HL-60/S4 treated with phorbol 12-myristate 13-acetate at 8.2 ng/mL for 4 days and 3 days (cell line): ENCODE results near the gene DKC1.
"Not testable (repeated sequence)": the region's sequence is repeated elsewhere in the genome, so short reads cannot be mapped to it uniquely, and the experiment has no call there.

Experiments
- in situ Hi-C: fragments of 300-500 bp; cut with MboI; formaldehyde crosslinking; loops from 2 replicates; pipeline ENCODE4 v1.15.0; 2022; ENCODE audit warnings: low sequenced_read_pairs

Gene DKC1

DNA sequence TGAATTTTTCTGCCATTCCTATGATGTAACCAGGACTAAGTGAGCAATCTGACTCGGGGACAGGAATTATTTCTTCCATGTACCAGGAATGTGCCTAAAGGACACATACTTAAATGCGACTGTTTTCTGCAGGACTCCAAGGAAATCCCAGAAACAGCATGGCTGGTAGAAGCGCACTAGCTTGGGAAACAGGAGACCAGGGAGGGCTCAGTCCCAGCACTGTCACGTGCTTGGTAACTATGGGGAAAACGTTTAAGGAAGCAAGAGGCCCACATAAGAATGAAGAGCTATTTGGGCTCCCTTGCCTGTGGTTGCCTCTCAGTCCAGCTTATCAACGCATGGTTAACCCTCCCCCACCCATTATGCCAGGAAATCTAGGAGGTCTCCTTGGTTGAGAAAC is 23.1 kb downstream of the DKC1 start:
- in situ Hi-C loops: no loop called here

DNA sequence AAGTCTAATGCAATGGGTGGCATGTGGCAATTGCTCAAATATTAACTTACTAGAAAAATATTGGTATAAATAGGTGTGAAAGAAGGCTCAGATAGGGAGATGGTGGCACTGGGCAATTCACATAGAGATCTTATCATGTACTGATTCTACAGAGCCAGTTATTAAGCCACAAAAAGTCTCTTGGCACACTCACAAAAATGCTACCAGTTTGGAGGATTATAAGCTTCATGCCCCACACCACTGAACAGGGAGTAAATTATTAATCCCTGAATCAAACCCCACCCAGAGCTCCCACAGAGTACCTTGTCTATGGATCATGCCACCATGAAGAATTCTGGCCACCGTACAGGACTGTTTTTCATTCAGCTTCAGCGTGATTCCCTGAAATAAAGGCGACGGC is 28.8 kb downstream of the DKC1 start:
- in situ Hi-C loops: no loop called here

DNA sequence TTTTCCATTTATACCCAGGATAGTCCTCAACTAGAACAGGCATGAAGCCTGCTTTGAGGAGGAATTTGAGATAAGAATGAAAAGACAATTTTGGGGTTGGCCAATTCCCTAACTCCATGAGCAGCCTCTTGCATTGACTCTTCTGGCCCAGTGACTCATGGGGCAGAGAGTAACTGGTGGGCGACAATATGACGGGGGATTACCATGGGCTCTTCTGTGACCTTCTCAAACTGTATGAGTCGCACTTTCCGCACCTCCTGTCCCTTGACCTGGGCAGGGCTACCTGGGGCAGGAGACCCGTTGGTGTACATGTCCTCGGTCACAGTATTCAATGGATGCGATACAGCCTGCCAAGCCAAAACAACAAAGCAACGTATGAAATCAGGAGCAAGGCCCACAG is 29.3 kb downstream of the DKC1 start:
- in situ Hi-C loops: no loop called here

DNA sequence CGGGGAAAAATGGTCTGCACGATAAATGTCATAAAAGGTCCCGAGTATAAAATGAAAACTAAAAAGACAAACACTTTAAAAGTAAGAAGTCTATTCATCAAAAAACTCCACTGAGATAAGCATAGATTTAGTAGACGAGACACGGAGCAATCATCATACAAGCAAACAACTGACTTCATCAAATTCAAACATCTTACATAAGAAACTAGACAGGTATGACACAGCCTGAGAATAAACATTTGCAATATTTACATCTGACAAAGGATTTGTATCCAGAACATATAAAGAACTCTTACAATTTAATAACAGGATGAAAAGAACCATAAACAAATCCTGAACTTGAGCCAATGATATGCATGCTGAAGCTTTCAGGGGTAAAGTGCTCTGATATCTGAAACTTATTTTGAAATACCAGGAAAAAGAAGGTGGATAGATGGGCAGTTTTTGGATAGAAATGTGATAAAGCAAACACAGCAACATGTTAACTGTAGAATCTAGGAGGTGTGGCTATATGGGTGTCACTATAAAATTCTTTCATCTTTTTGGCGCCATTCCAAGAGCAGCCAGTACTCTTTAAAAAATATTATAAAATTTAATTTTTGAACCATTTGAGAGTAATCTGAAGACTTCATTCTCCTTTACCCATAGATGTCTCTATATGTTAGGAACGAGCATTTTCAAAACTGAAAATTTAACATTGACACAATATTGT is 30.6 kb downstream of the DKC1 start:
- in situ Hi-C loops: no loop called here

DNA sequence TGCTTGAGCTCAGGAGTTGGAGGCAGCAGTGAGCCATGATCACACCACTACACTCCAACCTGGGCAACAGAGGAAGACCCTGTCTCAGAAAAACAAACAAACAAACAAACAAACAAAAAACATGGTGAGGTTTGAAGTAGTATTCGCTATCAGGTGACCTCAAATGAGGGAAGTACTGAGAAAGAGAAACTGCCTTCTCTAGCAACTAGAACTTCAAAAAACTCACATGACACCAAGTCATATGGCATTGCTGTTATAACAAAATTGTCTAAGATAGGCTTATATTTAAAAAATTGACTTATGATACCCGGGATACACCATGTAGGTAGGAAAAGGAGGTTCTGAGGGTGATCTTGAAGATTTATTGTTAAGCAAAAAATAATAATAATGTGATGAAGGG is 32.4 kb downstream of the DKC1 start:
- in situ Hi-C loops: no loop called here

DNA sequence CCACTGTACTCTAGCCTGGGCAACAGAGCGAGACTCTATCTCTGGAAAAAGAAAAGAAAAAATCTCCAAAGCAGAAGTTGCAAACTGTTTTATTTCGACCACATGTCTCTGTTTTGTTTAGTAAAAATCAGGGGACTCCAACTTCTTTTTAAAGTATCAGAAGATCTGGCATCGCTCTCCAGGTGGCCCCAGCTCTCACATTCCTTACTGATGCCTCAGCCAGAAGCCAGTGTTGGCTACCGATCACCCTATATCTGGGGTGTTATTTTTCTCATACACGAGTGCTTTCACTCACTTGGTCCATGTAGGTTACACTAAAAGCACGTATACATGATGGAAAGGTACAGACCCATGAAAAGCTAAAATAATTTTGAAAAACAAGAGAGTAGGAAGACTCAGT is 34.3 kb downstream of the DKC1 start:
- in situ Hi-C loops: no loop called here

DNA sequence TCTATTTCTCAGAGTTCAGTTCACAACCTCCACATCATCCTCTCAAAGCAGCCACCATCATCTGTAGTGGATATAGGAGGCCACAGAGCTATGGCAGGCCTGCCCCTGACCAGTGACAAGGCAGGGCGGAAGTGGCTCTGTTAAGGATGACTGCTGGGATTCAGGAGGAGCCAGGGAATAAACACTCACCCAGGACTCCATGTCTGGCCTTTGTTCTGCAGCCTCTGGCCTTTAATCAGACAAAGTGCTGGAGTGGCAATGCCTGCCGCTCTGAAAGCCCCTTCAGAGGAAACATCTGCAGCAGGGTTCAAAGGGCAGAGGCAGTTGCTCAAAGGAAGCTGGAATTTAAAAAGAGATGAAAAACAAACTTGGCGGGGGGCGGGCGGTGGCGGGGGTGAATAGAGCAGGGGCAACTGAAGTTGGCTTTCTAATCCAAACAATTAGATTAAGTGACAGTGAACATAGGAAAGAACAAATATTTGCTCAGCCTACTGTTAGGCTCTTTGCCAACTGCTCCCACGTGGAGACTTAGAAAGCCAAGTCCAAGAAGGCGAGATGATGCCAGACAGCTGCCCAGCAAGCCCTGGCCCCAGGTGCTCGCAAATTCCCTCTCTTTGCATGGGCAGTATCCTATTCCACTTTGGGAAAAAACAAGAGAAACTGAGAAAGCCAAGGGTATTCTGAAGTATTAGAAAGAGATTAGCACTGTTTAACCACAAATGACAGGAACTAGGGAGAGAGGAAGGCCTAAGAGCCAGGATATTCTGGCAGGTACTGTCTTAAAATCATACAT is 37.1 kb downstream of the DKC1 start:
- in situ Hi-C loops: no loop called here

DNA sequence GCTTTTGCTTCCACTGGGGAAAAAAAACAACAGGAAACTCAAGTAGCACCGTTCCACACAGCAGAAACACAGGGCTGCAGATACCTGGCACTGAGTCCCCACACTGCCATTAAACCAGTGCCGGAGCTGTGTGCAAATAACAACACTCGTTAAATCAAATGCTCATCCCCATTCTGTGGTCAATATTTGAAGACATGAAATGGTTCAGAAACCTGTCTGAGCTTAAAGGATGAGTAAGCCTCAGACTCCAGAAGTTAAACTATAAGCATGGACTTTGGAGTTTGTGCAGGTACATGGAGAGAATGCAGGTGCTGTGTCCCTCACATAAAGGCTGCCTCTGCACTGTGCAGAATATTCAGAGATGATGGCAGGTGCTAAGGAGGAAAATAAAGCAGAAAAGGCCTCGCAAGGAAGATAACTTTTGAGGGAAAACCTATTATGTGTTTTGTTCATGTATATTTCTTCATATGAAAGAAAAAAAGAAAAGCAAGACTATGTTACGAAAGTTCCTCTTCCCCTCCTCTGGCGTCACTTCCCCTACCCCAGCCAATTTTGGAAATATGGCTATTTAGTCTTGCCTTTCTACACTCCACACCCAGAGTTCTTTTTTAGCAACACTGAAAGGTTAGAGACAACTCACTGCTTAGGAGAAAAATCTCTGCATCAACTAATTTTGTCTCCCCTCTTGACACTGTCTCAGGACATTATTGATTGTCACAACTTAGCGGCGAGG is 38.0 kb downstream of the DKC1 start:
- in situ Hi-C loops: no loop called here

DNA sequence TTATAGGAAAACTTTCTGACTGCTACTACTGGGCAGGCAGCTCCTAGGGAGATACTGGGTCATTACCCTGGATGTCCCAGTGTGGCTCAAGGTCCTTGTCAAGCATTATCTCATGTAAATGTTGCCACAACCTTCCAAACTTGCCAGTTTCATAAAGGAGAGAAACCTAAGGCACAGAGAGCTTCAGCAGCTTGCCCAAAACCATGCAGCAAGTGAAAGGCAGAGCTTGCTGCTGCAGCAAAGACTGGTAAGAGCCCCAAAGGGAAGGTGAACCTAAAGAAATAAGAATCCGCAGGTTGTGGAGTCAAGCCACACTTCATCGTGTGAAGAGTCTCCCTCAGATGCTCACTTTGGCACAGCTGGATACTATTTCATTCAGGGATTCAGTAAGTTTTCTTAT is 40.3 kb downstream of the DKC1 start:
- in situ Hi-C loops: no loop called here

DNA sequence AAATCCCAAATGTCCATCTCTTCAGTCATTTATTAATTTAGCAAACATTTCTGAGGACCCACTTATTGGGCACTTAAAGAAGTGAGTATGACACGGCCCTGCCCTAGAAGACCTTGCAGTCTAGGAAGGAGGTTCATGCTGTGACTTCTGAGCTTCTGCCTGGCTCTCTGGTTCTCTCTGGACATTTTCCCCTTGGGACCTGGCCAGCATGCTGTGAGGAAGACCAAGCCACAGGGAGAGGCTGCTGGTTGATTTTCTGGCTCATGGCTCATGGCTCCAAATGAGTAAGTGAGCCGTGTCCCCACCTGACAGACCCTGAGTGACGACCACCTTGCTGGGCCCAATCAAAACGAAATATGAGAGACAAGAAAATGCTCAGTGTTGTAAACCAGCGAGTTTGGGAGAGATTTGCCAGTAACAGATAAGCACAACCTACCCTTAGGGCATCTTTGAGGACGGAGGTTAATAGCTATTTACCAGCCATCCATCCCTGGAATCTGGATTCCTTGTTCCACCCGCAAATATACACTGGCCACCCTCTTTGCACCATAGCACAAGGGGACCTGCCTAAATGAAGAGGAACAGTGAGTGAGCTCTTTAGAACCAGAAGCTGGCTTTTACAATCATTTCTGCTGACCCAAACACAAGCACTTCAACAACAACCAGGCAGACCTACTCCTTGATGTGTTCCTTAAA is 41.7 kb downstream of the DKC1 start:
- in situ Hi-C loops: no loop called here

DNA sequence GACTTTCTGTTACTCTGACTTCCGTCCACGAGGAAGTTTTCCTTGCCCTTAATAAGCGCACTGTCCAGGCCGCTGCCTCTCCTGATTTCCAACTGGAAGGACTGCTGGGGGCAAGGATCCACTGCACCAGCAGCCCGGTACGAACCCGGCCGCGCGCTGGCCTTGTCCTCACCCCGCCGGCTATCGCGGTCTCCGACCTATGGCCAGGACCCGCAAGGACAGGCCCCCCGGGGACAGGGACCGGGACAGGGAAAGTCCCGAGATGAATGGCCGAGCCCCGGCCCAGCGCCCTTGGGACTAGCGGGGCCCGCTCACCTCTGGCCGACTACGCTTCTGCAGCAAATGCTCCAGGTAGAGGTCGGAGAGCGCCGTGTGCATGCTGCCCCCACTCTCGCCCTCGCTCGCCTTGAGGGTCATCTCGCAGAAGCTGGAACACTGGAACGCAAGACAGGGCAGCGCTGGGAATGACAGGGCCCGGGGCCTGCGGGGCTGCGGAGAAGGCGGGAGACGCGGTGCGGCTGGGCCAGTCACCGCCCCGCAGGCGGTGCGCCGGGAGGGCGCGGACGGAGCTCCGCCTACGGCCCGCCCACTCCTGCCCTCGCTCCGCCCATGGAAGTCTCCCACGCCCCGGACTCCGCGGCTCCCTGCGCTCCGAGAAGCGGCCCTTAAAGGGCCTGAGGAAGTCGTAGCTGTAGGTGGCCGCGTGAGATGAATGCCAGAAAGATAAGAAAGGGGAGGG is 42.5 kb downstream of the DKC1 start, which contains the start of gene MPP1:
MPP1 (minus strand) TSS at position 529 of the 739 bp plus-strand sequence; CDS start at position 417, 112 bp downstream.
- in situ Hi-C loops: no loop called here

DNA sequence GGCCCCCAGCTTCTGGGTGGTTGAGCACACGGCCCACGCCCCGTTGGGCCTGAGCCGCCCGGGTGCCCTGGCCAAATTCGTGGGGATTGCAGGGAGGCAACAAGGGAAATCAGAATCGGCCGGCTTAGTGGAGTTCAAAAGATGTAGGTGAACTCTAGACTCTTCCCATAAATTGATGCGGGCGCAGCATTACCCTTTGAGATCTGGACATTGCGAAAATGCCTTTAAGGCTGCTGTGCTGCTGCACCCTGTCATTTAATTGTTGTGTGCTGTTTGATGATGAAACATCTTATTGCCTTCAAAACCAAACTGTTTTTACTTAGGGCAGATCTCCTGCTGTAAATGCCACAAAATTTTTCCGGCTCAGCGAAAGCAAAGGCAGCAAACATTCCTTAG is 43.0 kb downstream of the DKC1 start:
- in situ Hi-C loops: no loop called here

DNA sequence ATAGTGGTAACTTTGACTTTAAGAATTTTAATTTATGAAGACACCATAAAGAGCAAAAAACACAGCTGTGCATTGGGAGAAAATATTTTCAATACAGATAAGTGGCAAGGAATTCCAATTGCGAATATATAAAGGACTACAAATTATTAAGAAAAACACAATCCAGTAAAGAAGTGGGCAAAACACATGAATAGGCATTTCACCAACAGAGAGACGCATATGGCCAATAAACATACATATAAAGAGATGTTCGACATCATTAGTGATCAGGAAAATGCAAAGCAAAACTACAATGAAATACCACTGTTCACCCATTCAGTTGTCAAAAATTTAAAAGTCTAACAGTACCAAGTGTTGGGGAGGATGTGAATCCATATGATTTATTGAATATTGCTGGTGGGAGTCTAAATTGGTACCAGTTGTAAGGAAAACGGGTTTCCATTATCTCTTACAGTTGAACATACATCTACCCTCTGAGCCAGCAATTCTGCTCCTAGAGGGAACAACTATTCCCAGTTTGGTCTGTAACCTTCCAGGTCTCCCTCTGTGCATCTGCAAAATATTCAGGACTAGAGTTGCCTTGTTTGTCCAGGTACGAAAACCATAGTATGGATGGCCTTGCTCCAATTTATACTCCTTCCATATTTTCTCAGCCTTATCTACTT is 44.3 kb downstream of the DKC1 start:
- in situ Hi-C loops: no loop called here

DNA sequence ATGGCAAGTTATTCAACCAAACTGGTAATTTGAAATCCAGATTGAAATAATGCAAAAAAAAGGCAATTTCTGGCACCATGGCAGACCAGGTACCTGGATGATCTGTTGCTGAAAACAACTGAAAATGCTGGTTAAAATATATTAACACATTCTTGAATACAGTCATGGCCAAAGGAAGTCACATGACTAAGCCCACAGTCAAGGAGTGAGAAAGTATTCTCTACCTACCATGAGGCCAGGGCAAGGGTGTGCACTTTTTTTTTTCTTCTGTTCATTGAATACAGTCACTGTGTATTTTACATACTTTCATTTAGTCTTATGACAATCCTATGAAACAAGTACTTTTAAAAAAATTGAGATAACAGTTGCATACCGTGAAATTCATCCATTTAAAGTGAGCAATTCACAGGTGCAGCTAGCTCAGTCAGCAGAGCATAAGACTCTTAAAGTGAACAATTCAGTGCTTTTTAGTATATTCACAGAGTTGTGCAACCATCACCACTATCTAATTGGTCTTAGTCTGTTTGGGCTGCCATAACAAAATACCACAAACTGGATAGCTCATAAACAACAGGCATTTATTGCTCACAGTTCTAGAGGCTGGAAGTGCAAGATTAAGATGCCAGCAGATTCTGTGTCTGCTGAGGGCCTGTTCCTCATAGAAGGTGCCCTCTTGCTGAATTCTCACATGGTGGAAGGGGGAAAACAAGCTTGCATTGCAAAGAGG is 47.4 kb downstream of the DKC1 start:
- in situ Hi-C loops: no loop called here

DNA sequence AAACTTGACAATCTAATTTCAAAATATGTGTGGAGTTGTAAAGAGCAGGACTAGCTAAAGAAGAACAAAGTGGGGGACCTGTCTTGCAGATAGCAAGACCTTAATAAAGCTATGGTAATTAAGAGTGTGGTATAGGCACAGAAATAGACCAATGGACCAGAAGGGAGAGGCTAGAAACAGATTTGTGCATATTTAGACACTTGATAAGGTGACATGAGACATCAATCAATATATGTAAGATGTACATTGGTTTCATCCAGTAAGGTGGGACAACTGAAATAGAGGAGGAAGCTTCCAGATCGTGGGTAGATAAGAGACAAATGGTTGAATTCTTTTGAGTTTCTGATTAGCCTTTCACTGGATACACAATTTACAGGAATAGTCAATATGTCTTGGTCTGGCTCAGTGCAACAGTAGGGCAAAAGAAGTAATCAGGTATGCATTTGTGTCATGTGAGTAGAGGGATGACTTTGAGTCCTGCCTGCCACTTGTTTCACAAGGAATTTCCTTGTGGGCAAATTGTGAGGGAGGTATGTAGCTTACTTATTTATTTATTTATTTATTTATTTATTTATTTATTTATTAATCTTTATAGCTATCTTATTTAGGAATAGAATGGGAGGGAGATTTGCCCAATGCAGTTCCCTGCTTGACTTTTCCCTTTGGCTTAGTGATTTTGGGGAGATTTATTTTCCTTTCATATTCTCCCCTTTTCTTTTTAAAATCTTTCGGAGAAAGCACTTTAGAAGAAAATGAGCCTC is 49.9 kb downstream of the DKC1 start:
- in situ Hi-C loops: no loop called here

DNA sequence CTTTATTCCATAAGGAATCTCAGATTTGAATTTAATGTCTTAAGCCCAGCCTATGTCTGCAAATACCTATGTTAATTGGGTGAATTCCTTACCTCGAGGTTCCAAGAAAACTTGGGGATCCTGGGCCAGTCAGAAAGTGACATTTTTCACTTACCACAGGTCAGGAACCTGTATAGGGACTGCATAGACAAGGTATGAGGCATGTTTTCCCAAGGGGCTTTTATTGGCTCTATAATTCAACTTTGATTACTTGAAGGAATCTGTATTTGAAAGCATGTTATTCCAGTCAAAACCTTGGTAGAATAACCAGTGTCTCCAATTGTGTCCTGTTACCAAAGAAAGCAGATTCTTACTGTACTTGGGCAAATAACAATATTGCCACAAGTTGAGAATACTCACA is 51.1 kb downstream of the DKC1 start:
- in situ Hi-C loops: no loop called here

DNA sequence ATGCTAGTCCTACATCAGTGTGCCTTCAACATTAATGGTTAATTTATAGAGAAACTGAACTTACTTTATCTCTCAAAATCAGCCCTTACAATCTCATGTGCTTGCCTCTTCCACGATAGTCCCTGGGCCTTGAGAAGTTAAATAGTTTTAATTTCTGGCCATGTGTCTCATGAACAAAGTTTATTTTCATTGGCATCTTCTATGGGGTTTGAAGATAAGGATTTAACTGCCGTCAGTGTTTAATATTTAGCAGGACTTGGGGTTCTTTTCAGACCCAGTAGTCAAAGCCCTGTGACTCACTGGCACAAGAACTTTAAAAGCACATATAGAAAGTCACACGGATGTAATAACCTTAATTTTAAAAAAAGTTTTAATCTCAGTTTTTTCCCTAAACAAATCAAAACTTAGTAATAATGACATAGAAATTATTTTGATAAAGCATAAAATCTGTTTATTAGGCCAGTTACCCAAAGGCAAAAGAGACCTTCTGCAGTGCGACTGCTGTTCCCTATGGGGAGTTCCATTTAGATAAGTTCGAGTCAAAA is 52.7 kb downstream of the DKC1 start:
- in situ Hi-C loops: no loop called here

DNA sequence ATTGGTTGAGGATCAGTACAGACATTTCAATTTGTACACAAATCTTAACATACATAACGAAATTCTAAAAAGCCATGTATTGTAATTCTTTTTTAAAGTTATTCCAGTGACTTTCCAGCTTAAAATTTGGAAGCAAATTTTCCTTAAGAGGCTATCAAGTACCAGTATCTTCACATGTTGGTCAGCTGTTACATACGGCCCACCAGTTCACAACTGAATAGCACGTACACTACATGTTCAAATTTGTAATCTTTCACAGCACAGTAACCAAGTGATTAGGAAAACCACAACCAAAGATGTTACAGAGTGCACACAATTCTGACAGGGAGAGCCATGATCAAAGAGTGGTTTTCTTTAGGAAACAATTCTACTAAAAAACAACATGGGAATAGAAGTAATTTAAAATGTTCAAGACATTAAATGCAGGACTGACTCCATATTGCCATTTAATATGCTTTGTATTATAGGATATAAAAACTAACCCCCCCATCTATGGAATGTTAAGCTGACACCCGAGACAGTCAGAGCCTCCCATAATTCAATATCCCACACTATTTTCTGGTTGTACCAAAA is 53.7 kb downstream of the DKC1 start:
- in situ Hi-C loops: not testable (repeated sequence)
